Body of pancreas (tissue), 4 donors: ENCODE measurements around the gene BIRC2. TPM values are rescaled to one million over a fixed set of nuclear protein-coding genes. Genes with fewer than 3 reads are reported as not detected.

Experiments
- ATAC-seq: fragments of 150-250 bp; one replicate; pipeline ENCODE4 v1.9.1; 2016
- DNase-seq, 4 donors: peaks; one replicate each; pipeline ENCODE4 v3.0.0-alpha.2; 2019
- H3K27ac ChIP-seq, 4 donors: fragments of 200-600 bp; sonication (generic); 1 replicate in 3 of 4; 2 replicates in 1 of 4; pipeline versions ENCODE4 v1.5.1 to v1.6.1; 2016 to 2019; ENCODE audit warnings: mild to moderate bottlenecking in 1 of 4, mixed read lengths in 1 of 4, moderate library complexity in 1 of 4
- H3K27me3 ChIP-seq, 2 donors: fragments of 200-600 bp; sonication (generic); one replicate each; pipeline ENCODE4 v1.6.0; 2016; ENCODE audit warnings: mild to moderate bottlenecking in 1 of 2
- H3K36me3 ChIP-seq, 2 donors: fragments of 200-600 bp; sonication (generic); replicated peaks in 1 of 2; 2 replicates each; pipeline ENCODE4 v1.5.1; 2016; ENCODE audit warnings: low read depth in 2 of 2; ENCODE audit not compliant: insufficient read depth in 1 of 2
- H3K4me1 ChIP-seq: fragments of 200-600 bp; sonication (generic); one replicate; pipeline ENCODE4 v1.6.0; 2016
- H3K4me3 ChIP-seq, 2 donors: fragments of 200-600 bp; sonication (generic); 1 replicate in 1 of 2; 2 replicates in 1 of 2; pipeline ENCODE4 v1.5.1; 2016 to 2019
- H3K9me3 ChIP-seq, 3 donors: fragments of 200-600 bp; sonication (generic); 1 replicate in 2 of 3; 2 replicates in 1 of 3; pipeline ENCODE4 v1.5.1; 2016
- CTCF ChIP-seq, 7 experiments: fragments of 450-650 bp in 4 of 7; fragments of 200-600 bp in 3 of 7; sonication (generic) in 3 of 7; IDR thresholded peaks; one replicate each; pipeline ENCODE4 v1.5.1; 2016 to 2019; ENCODE audit warnings: antibody characterized with exemption in 7 of 7
- POLR2A ChIP-seq, 3 donors: fragments of 450-650 bp; IDR thresholded peaks; one replicate each; pipeline ENCODE4 v1.6.1; 2016; ENCODE audit warnings: antibody characterized with exemption in 3 of 3, mild to moderate bottlenecking in 2 of 3
- WGBS, 2 donors: methylation state at CpG; one replicate each; pipeline ENCODE4 v1.1.5; 2017; 5-methylcytosine and 5-hydroxymethylcytosine counted together
- intact Hi-C: fragments of 100-400 bp; cut with DNase I; formaldehyde crosslinking; loops from one replicate; pipeline ENCODE4 v1.15.1; 2023
- total RNA-seq, 2 donors: library from RNA; depleted of rRNA; stranded (reverse); fragments of >200 nt; gene quantifications; one replicate each; pipeline ENCODE4 v1.1.0, GENCODE V29; 2016

BIRC2 gene
- total RNA-seq, 2 donors from 2014 or later: 46.5 to 53.2 TPM

- no peak overlapping the region for H3K4me3 ChIP-seq
- TF ChIP-seq CTCF (IDR thresholded peaks at IDR 0.05) (no peak), POLR2A (IDR thresholded peaks at IDR 0.05) (no peak)
- H3K36me3 ChIP-seq: peaks cover 0 to 2% of the 10 kb centered on the region in 2 donors
- peaks cover 29% of the 10 kb centered on the region for H3K4me1 ChIP-seq
- intact Hi-C loops: no loop called here
- 76 to 87% methylated on average over 2 of the region's 2 CpGs for WGBS, 2 donors
- H3K27me3 ChIP-seq: no peaks in the 10 kb centered on the region
- DNase-seq: no peak
- ATAC-seq: no peak
- peak overlapping the region in 2 of 4 donors; percentile 21 to 47 for H3K27ac ChIP-seq
- no peaks in the 10 kb centered on the region for H3K9me3 ChIP-seq
These were observed 27.5 kb upstream of the BIRC2 start for GRCh38 chr11:102319544-102319943.

GRCh38 chr11:102320188-102320587, 26.8 kb upstream of the BIRC2 start:
- ATAC-seq: no peak
- TF ChIP-seq POLR2A (IDR thresholded peaks at IDR 0.05) (no peak), CTCF (IDR thresholded peaks at IDR 0.05) (no peak)
- no peak overlapping the region for H3K4me3 ChIP-seq

GRCh38 chr11:102320679-102321078, 26.3 kb upstream of the BIRC2 start:
- Histone ChIP-seq H3K4me3 (no peak overlapping the region), H3K9me3 (no peaks in the 10 kb centered on the region), H3K27ac (peak overlapping the region in 1 of 4 donors; percentile 47), H3K27me3 (no peaks in the 10 kb centered on the region), H3K4me1 (peaks cover 23% of the 10 kb centered on the region), H3K36me3 (peaks cover 0 to 2% of the 10 kb centered on the region in 2 donors)
- DNase-seq: no peak
- intact Hi-C loops: no loop called here
- no peak for ATAC-seq
- no peak for TF ChIP-seq CTCF (IDR thresholded peaks at IDR 0.05)
- TF ChIP-seq POLR2A (IDR thresholded peaks at IDR 0.05): no peak

More at GRCh38 chr11:102320188-102320587, 26.8 kb upstream of the BIRC2 start:
- no peaks in the 10 kb centered on the region for H3K27me3 ChIP-seq
- H3K9me3 ChIP-seq: no peaks in the 10 kb centered on the region
- no peak for DNase-seq
- peaks cover 0 to 2% of the 10 kb centered on the region in 2 donors for H3K36me3 ChIP-seq
- intact Hi-C loops: no loop called here
- H3K27ac ChIP-seq: peak overlapping the region in 1 of 4 donors; percentile 47
- H3K4me1 ChIP-seq: peaks cover 23% of the 10 kb centered on the region

GRCh38 chr11:102322560-102322959, 24.5 kb upstream of the BIRC2 start:
- intact Hi-C loops: no loop called here
- peaks cover 13% of the 10 kb centered on the region for H3K4me1 ChIP-seq
- ATAC-seq (no peak), DNase-seq (no peak)
- H3K27me3 ChIP-seq: no peaks in the 10 kb centered on the region
- no peaks in the 10 kb centered on the region for H3K9me3 ChIP-seq
- H3K36me3 ChIP-seq: peaks cover 0 to 7% of the 10 kb centered on the region in 2 donors
- no peak for TF ChIP-seq POLR2A (IDR thresholded peaks at IDR 0.05)
- no peak for TF ChIP-seq CTCF (IDR thresholded peaks at IDR 0.05)
- WGBS, 2 donors: 58% methylated on average over 2 of the region's 2 CpGs
- peak overlapping the region in 1 of 4 donors; percentile 27 for H3K27ac ChIP-seq
- H3K4me3 ChIP-seq: no peak overlapping the region

GRCh38 chr11:102323542-102324251, 23.3 kb upstream of the BIRC2 start:
- H3K27ac ChIP-seq: no peak overlapping the region
- no peak for DNase-seq
- intact Hi-C loops: no loop called here
- WGBS, 2 donors: 97% methylated on average over 1 of the region's 1 CpG
- ATAC-seq: no peak
- H3K27me3 ChIP-seq: no peaks in the 10 kb centered on the region
- H3K4me1 ChIP-seq: peaks cover 2% of the 10 kb centered on the region
- no peaks in the 10 kb centered on the region for H3K9me3 ChIP-seq
- no peak for TF ChIP-seq CTCF (IDR thresholded peaks at IDR 0.05)
- no peak for TF ChIP-seq POLR2A (IDR thresholded peaks at IDR 0.05)
- peaks cover 0 to 7% of the 10 kb centered on the region in 2 donors for H3K36me3 ChIP-seq
- H3K4me3 ChIP-seq: no peak overlapping the region
